ENCODE measurements around the gene CFP.

DNA sequence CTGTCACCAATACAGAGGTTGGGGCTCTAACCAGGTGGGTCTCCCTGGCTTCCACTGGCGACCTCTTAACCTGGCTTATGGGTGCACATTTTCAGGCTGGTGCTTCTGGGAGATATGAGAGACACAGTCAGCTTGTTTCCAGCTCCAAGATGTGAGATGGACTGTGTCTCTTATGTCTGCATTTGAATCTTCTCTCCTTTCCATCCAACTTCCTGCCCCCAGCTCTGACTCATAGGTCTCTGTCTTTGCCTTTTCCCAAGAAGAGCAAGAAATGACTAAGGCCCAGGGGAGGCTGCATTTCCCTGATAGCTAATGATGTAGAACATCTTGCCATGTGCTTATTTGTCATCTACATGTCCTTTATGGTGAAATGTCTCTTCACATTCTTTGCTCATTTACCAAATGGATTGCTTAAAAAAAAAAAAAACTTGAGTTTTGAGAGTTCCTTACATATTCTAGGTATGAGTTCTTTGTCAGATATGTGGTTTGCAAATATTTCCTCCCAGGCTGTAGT is 32.5 kb upstream of the CFP start:
- TF ChIP-seq POLR2A (IDR thresholded peaks at IDR 0.05) (no peak), CTCF (IDR thresholded peaks at IDR 0.05) (no peak)

Data from esophagus squamous epithelium (tissue), 4 donors.